ENCODE data around the gene NXN.
"Not testable (repeated sequence)": the region's sequence is repeated elsewhere in the genome, so short reads cannot be mapped to it uniquely, and the experiment has no call there.

Gene NXN

GRCh38 chr17:871751-872519, 107.6 kb downstream of the NXN start:
- no peaks in the 10 kb centered on the region for H3K36me3 Mint-ChIP-seq (ENCODE audit: low read depth)
- H3K27ac Mint-ChIP-seq = no peak overlapping the region
- no peak for DNase-seq
- ATAC-seq = no peak
- H3K4me3 Mint-ChIP-seq = no peak overlapping the region
- peaks cover 21% of the 10 kb centered on the region for H3K27me3 Mint-ChIP-seq
- peaks cover 6% of the 10 kb centered on the region for H3K4me1 Mint-ChIP-seq
- H3K9me3 Mint-ChIP-seq = peaks cover 6% of the 10 kb centered on the region

- Mint-ChIP-seq H3K4me1 (no peaks in the 10 kb centered on the region), H3K27ac (no peak overlapping the region), H3K9me3 (peaks cover 6% of the 10 kb centered on the region), H3K36me3 (ENCODE audit: low read depth) (no peaks in the 10 kb centered on the region), H3K4me3 (no peak overlapping the region), H3K27me3 (peaks cover 16% of the 10 kb centered on the region)
- no peak for DNase-seq
- ATAC-seq = no peak
Measured at GRCh38 chr17:869567-870525, 109.7 kb downstream of the NXN start.

GRCh38 chr17:869086-869485, 110.5 kb downstream of the NXN start:
- H3K4me1 Mint-ChIP-seq = no peaks in the 10 kb centered on the region
- ATAC-seq (no peak), DNase-seq (no peak)
- H3K27me3 Mint-ChIP-seq = peaks cover 16% of the 10 kb centered on the region
- H3K27ac Mint-ChIP-seq = no peak overlapping the region
- H3K36me3 Mint-ChIP-seq (ENCODE audit: low read depth) = no peaks in the 10 kb centered on the region
- H3K4me3 Mint-ChIP-seq = no peak overlapping the region
- H3K9me3 Mint-ChIP-seq = peaks cover 6% of the 10 kb centered on the region

- H3K4me1 Mint-ChIP-seq = no peaks in the 10 kb centered on the region
- no peak for ATAC-seq
- H3K9me3 Mint-ChIP-seq = peaks cover 6% of the 10 kb centered on the region
- no peak overlapping the region for H3K27ac Mint-ChIP-seq
- no peak overlapping the region for H3K4me3 Mint-ChIP-seq
- H3K36me3 Mint-ChIP-seq (ENCODE audit: low read depth) = no peaks in the 10 kb centered on the region
- DNase-seq = no peak
- peaks cover 16% of the 10 kb centered on the region for H3K27me3 Mint-ChIP-seq
Measured at GRCh38 chr17:867896-868489, 111.6 kb downstream of the NXN start.

GRCh38 chr17:867238-867637, 112.3 kb downstream of the NXN start:
- not testable (repeated sequence) for H3K4me1 Mint-ChIP-seq
- peaks cover 15% of the 10 kb centered on the region for H3K27me3 Mint-ChIP-seq

GRCh38 chr17:866568-867103, 112.9 kb downstream of the NXN start:
- H3K4me1 Mint-ChIP-seq = no peaks in the 10 kb centered on the region
- H3K27me3 Mint-ChIP-seq = peaks cover 13% of the 10 kb centered on the region
- H3K36me3 Mint-ChIP-seq (ENCODE audit: low read depth) = no peaks in the 10 kb centered on the region
- no peak overlapping the region for H3K27ac Mint-ChIP-seq
- DNase-seq (no peak), ATAC-seq (no peak)
- no peak overlapping the region for H3K4me3 Mint-ChIP-seq
- H3K9me3 Mint-ChIP-seq = no peaks in the 10 kb centered on the region

More at GRCh38 chr17:867238-867637, 112.3 kb downstream of the NXN start:
- not testable (repeated sequence) for DNase-seq; H3K9me3 Mint-ChIP-seq; H3K36me3 Mint-ChIP-seq (ENCODE audit: low read depth); H3K27ac Mint-ChIP-seq; ATAC-seq; H3K4me3 Mint-ChIP-seq

GRCh38 chr17:864315-864714, 115.3 kb downstream of the NXN start:
- Mint-ChIP-seq H3K4me1 (no peaks in the 10 kb centered on the region), H3K36me3 (ENCODE audit: low read depth) (no peaks in the 10 kb centered on the region), H3K27me3 (peaks cover 17% of the 10 kb centered on the region), H3K4me3 (peak overlapping the region; percentile 47), H3K27ac (no peak overlapping the region), H3K9me3 (no peaks in the 10 kb centered on the region)
- DNase-seq (no peak), ATAC-seq (no peak)

- no peak for ATAC-seq
- Mint-ChIP-seq H3K36me3 (ENCODE audit: low read depth) (no peaks in the 10 kb centered on the region), H3K9me3 (no peaks in the 10 kb centered on the region), H3K4me1 (no peaks in the 10 kb centered on the region), H3K27ac (no peak overlapping the region), H3K27me3 (peaks cover 13% of the 10 kb centered on the region), H3K4me3 (peak overlapping the region; percentile 47)
- DNase-seq = no peak
Measured at GRCh38 chr17:863880-864279, 115.7 kb downstream of the NXN start.

- Mint-ChIP-seq H3K9me3 (no peaks in the 10 kb centered on the region), H3K36me3 (ENCODE audit: low read depth) (no peaks in the 10 kb centered on the region), H3K27ac (no peak overlapping the region), H3K4me3 (no peak overlapping the region), H3K27me3 (peaks cover 7% of the 10 kb centered on the region), H3K4me1 (no peaks in the 10 kb centered on the region)
- no peak for ATAC-seq
- DNase-seq = no peak
Measured at GRCh38 chr17:862582-862981, 117.0 kb downstream of the NXN start.

GRCh38 chr17:861364-861763, 118.2 kb downstream of the NXN start:
- no peaks in the 10 kb centered on the region for H3K4me1 Mint-ChIP-seq
- H3K4me3 Mint-ChIP-seq = no peak overlapping the region
- no peaks in the 10 kb centered on the region for H3K9me3 Mint-ChIP-seq
- H3K27ac Mint-ChIP-seq = no peak overlapping the region
- ATAC-seq = no peak
- H3K36me3 Mint-ChIP-seq (ENCODE audit: low read depth) = no peaks in the 10 kb centered on the region
- peaks cover 7% of the 10 kb centered on the region for H3K27me3 Mint-ChIP-seq
- DNase-seq = no peak

GRCh38 chr17:860805-861204, 118.8 kb downstream of the NXN start:
- no peak overlapping the region for H3K27ac Mint-ChIP-seq
- no peak overlapping the region for H3K4me3 Mint-ChIP-seq
- no peaks in the 10 kb centered on the region for H3K9me3 Mint-ChIP-seq
- DNase-seq (no peak), ATAC-seq (no peak)
- H3K4me1 Mint-ChIP-seq = no peaks in the 10 kb centered on the region
- no peaks in the 10 kb centered on the region for H3K36me3 Mint-ChIP-seq (ENCODE audit: low read depth)
- peaks cover 7% of the 10 kb centered on the region for H3K27me3 Mint-ChIP-seq

- H3K27ac Mint-ChIP-seq = no peak overlapping the region
- peaks cover 6% of the 10 kb centered on the region for H3K27me3 Mint-ChIP-seq
- no peak for DNase-seq
- H3K4me3 Mint-ChIP-seq = no peak overlapping the region
- no peaks in the 10 kb centered on the region for H3K36me3 Mint-ChIP-seq (ENCODE audit: low read depth)
- no peaks in the 10 kb centered on the region for H3K4me1 Mint-ChIP-seq
- H3K9me3 Mint-ChIP-seq = no peaks in the 10 kb centered on the region
- no peak for ATAC-seq
Measured at GRCh38 chr17:859824-860195, 119.8 kb downstream of the NXN start.

- Mint-ChIP-seq H3K9me3 (no peaks in the 10 kb centered on the region), H3K4me3 (no peak overlapping the region), H3K36me3 (ENCODE audit: low read depth) (no peaks in the 10 kb centered on the region), H3K4me1 (no peaks in the 10 kb centered on the region), H3K27ac (no peak overlapping the region), H3K27me3 (peaks cover 6% of the 10 kb centered on the region)
- DNase-seq = no peak
- no peak for ATAC-seq
Measured at GRCh38 chr17:859061-859823, 120.3 kb downstream of the NXN start.

GRCh38 chr17:856149-856548, 123.4 kb downstream of the NXN start:
- no peak for DNase-seq
- no peaks in the 10 kb centered on the region for H3K36me3 Mint-ChIP-seq (ENCODE audit: low read depth)
- no peaks in the 10 kb centered on the region for H3K4me1 Mint-ChIP-seq
- no peak overlapping the region for H3K27ac Mint-ChIP-seq
- no peak for ATAC-seq
- H3K4me3 Mint-ChIP-seq = no peak overlapping the region
- H3K9me3 Mint-ChIP-seq = no peaks in the 10 kb centered on the region
- H3K27me3 Mint-ChIP-seq = peaks cover 2% of the 10 kb centered on the region

Data from activated naive CD8-positive, alpha-beta T cell treated with anti-CD3 and anti-CD28 coated beads, Interleukin-2, amount 50 U/mL, for 24 hours (primary cell).